ENCODE measurements around the gene EYA2.

The EYA2 gene

GRCh38 chr20:47041396-47041899, 146.8 kb downstream of the EYA2 start:
- ChIA-PET POLR2A (no interaction called here), CTCF (no interaction called here)
- TF ChIP-seq PKNOX1 (IDR thresholded peaks at IDR 0.05) (no peak), FOXK2 (IDR thresholded peaks at IDR 0.05) (no peak), ARNT (IDR thresholded peaks at IDR 0.05) (no peak), SP1 (IDR thresholded peaks at IDR 0.05) (no peak), FOXM1 (IDR thresholded peaks at IDR 0.05; ENCODE audit: borderline replicate concordance) (no peak), ZNF384 (IDR thresholded peaks at IDR 0.05) (no peak), HDGF (IDR thresholded peaks at IDR 0.05; ENCODE audit: borderline replicate concordance) (no peak), BHLHE40 (IDR thresholded peaks at IDR 0.05; ENCODE audit: borderline replicate concordance) (no peak)
- no peak for DNase-seq (ENCODE audit: extremely low spot score)

- no peak for TF ChIP-seq ZNF384 (IDR thresholded peaks at IDR 0.05)
- TF ChIP-seq CTBP1 (IDR thresholded peaks at IDR 0.05; ENCODE audit: borderline replicate concordance), result no peak
- ChIA-PET POLR2A (no interaction called here), CTCF (no interaction called here)
- no peak for DNase-seq (ENCODE audit: extremely low spot score)
These were observed 147.8 kb downstream of the EYA2 start for GRCh38 chr20:47042464-47042863.

- DNase-seq (ENCODE audit: extremely low spot score), result no peak
- POLR2A ChIA-PET, result no interaction called here
- TF ChIP-seq ELF4 (IDR thresholded peaks at IDR 0.05) (no peak), CTBP1 (IDR thresholded peaks at IDR 0.05; ENCODE audit: borderline replicate concordance) (no peak), FOXM1 (IDR thresholded peaks at IDR 0.05; ENCODE audit: borderline replicate concordance) (no peak), L3MBTL2 (conservative IDR thresholded peaks at IDR 0.05) (no peak), FOXA1 (IDR thresholded peaks at IDR 0.05) (no peak)
- CTCF ChIA-PET, result no interaction called here
These were observed 148.4 kb downstream of the EYA2 start for GRCh38 chr20:47043086-47043485.

GRCh38 chr20:47044938-47045337, 150.3 kb downstream of the EYA2 start:
- no peak for TF ChIP-seq ZNF384 (IDR thresholded peaks at IDR 0.05)
- no peak for TF ChIP-seq TARDBP (IDR thresholded peaks at IDR 0.05)
- no peak for TF ChIP-seq L3MBTL2 (conservative IDR thresholded peaks at IDR 0.05)
- no peak for TF ChIP-seq FOXK2 (IDR thresholded peaks at IDR 0.05)
- no peak for TF ChIP-seq HDGF (IDR thresholded peaks at IDR 0.05; ENCODE audit: borderline replicate concordance)
- no peak for TF ChIP-seq CTBP1 (IDR thresholded peaks at IDR 0.05; ENCODE audit: borderline replicate concordance)
- no peak for TF ChIP-seq SUZ12 (IDR thresholded peaks at IDR 0.05)
- TF ChIP-seq FOXM1 (IDR thresholded peaks at IDR 0.05; ENCODE audit: borderline replicate concordance), result no peak
- TF ChIP-seq FOXA1 (IDR thresholded peaks at IDR 0.05), result no peak
- TF ChIP-seq ARNT (IDR thresholded peaks at IDR 0.05), result no peak
- TF ChIP-seq LEF1 (IDR thresholded peaks at IDR 0.05; ENCODE audit: borderline replicate concordance), result no peak
- no peak for TF ChIP-seq PKNOX1 (IDR thresholded peaks at IDR 0.05)
- POLR2A ChIA-PET, result no interaction called here
- CTCF ChIA-PET, result no interaction called here
- DNase-seq (ENCODE audit: extremely low spot score), result no peak

GRCh38 chr20:47048054-47048453, 153.4 kb downstream of the EYA2 start:
- TF ChIP-seq HDGF (IDR thresholded peaks at IDR 0.05; ENCODE audit: borderline replicate concordance) (no peak), ZNF384 (IDR thresholded peaks at IDR 0.05) (no peak), NFRKB (IDR thresholded peaks at IDR 0.05) (no peak), FOXA1 (IDR thresholded peaks at IDR 0.05) (no peak), TARDBP (IDR thresholded peaks at IDR 0.05) (no peak), SUZ12 (IDR thresholded peaks at IDR 0.05) (no peak), L3MBTL2 (conservative IDR thresholded peaks at IDR 0.05) (no peak), BHLHE40 (IDR thresholded peaks at IDR 0.05; ENCODE audit: borderline replicate concordance) (no peak)
- ChIA-PET CTCF (interaction anchor here (0.7 kb wide), 1 partner anchor 331 kb away, joined by 3 read pairs; no protein-coding TSS in a partner anchor), POLR2A (no interaction called here)
- no peak for DNase-seq (ENCODE audit: extremely low spot score)

GRCh38 chr20:47049771-47050170, 155.1 kb downstream of the EYA2 start:
- DNase-seq (ENCODE audit: extremely low spot score), result no peak
- TF ChIP-seq TARDBP (IDR thresholded peaks at IDR 0.05), result no peak
- TF ChIP-seq FOXA1 (IDR thresholded peaks at IDR 0.05), result no peak
- no peak for TF ChIP-seq BHLHE40 (IDR thresholded peaks at IDR 0.05; ENCODE audit: borderline replicate concordance)
- no peak for TF ChIP-seq FOXM1 (IDR thresholded peaks at IDR 0.05; ENCODE audit: borderline replicate concordance)
- no peak for TF ChIP-seq ARNT (IDR thresholded peaks at IDR 0.05)
- no peak for TF ChIP-seq ZNF384 (IDR thresholded peaks at IDR 0.05)
- TF ChIP-seq PKNOX1 (IDR thresholded peaks at IDR 0.05), result no peak
- no peak for TF ChIP-seq CTBP1 (IDR thresholded peaks at IDR 0.05; ENCODE audit: borderline replicate concordance)
- no peak for TF ChIP-seq SUZ12 (IDR thresholded peaks at IDR 0.05)
- no peak for TF ChIP-seq LEF1 (IDR thresholded peaks at IDR 0.05; ENCODE audit: borderline replicate concordance)
- no peak for TF ChIP-seq NFRKB (IDR thresholded peaks at IDR 0.05)
- TF ChIP-seq ELF4 (IDR thresholded peaks at IDR 0.05), result no peak
- TF ChIP-seq L3MBTL2 (conservative IDR thresholded peaks at IDR 0.05), result no peak
- no peak for TF ChIP-seq SP1 (IDR thresholded peaks at IDR 0.05)
- no peak for TF ChIP-seq HDGF (IDR thresholded peaks at IDR 0.05; ENCODE audit: borderline replicate concordance)
- TF ChIP-seq FOXK2 (IDR thresholded peaks at IDR 0.05), result no peak
- POLR2A ChIA-PET, result no interaction called here
- CTCF ChIA-PET, result no interaction called here

GRCh38 chr20:47050996-47051395, 156.4 kb downstream of the EYA2 start:
- ChIA-PET CTCF (no interaction called here), POLR2A (no interaction called here)
- DNase-seq (ENCODE audit: extremely low spot score), result no peak
- TF ChIP-seq PKNOX1 (IDR thresholded peaks at IDR 0.05) (no peak), LEF1 (IDR thresholded peaks at IDR 0.05; ENCODE audit: borderline replicate concordance) (no peak), TARDBP (IDR thresholded peaks at IDR 0.05) (no peak), ZNF384 (IDR thresholded peaks at IDR 0.05) (no peak)

Measured in HEK293T (cell line).